Thyroid gland (tissue), 4 donors: ENCODE data around the gene TMEM120B. TPM values are rescaled to one million over a fixed set of nuclear protein-coding genes. Genes with fewer than 3 reads are reported as not detected.
A peak's percentile ranks its signal among the peaks of the same experiment; 100 is the strongest.
"Not testable (repeated sequence)": the region's sequence is repeated elsewhere in the genome, so short reads cannot be mapped to it uniquely, and the experiment has no call there.

ENCODE experiments used
- DNase-seq, 2 donors: peaks; one replicate each; pipeline ENCODE4 v3.0.0-alpha.2; 2019
- H3K27ac ChIP-seq, 3 donors: fragments of 200-600 bp; sonication (generic); 1 replicate in 2 of 3; 2 replicates in 1 of 3; pipeline ENCODE4 v1.5.1; 2016 to 2019; ENCODE audit warnings: mild to moderate bottlenecking in 1 of 3, moderate library complexity in 1 of 3
- H3K27me3 ChIP-seq: fragments of 200-600 bp; sonication (generic); one replicate; pipeline ENCODE4 v1.5.1; 2019
- H3K36me3 ChIP-seq, 2 donors: fragments of 200-600 bp; sonication (generic); one replicate each; pipeline ENCODE4 v1.5.1; 2016 to 2019
- H3K4me1 ChIP-seq, 2 donors: fragments of 200-600 bp; sonication (generic); one replicate each; pipeline ENCODE4 v1.5.1; 2017 to 2019
- H3K4me3 ChIP-seq, 3 donors: fragments of 200-600 bp; sonication (generic); replicated peaks in 1 of 3; 1 replicate in 2 of 3; 2 replicates in 1 of 3; pipeline ENCODE4 v1.5.1; 2016; ENCODE audit warnings: mild to moderate bottlenecking in 1 of 3
- H3K9me3 ChIP-seq: fragments of 200-600 bp; sonication (generic); one replicate; pipeline ENCODE4 v1.5.1; 2017
- CTCF ChIP-seq, 6 experiments: fragments of 200-600 bp in 3 of 6; fragments of 450-650 bp in 3 of 6; sonication (generic) in 3 of 6; IDR thresholded peaks; one replicate each; pipeline ENCODE4 v1.5.1; 2016 to 2019; ENCODE audit warnings: antibody characterized with exemption in 6 of 6, mild to moderate bottlenecking in 2 of 6, inconsistent platforms in 1 of 6, moderate library complexity in 1 of 6
- POLR2A ChIP-seq, 2 donors: fragments of 450-650 bp; IDR thresholded peaks; one replicate each; pipeline ENCODE4 v1.6.1; 2017; ENCODE audit warnings: antibody characterized with exemption in 2 of 2, mild to moderate bottlenecking in 2 of 2, moderate library complexity in 1 of 2
- WGBS, 2 donors: methylation state at CpG; one replicate each; pipeline ENCODE4 v1.1.5; 2017; 5-methylcytosine and 5-hydroxymethylcytosine counted together
- intact Hi-C: fragments of 100-400 bp; cut with DNase I; formaldehyde crosslinking; loops from one replicate; pipeline ENCODE4 v1.15.1; 2023
- total RNA-seq, 4 donors: library from RNA; depleted of rRNA; stranded (reverse); fragments of >200 nt; gene quantifications; one replicate each; pipeline ENCODE4 v1.2.3, GENCODE V29; 2016

The TMEM120B gene
- total RNA-seq, 4 donors from 2014 or later: 12.5 to 15.4 (median 14.2) TPM

DNA sequence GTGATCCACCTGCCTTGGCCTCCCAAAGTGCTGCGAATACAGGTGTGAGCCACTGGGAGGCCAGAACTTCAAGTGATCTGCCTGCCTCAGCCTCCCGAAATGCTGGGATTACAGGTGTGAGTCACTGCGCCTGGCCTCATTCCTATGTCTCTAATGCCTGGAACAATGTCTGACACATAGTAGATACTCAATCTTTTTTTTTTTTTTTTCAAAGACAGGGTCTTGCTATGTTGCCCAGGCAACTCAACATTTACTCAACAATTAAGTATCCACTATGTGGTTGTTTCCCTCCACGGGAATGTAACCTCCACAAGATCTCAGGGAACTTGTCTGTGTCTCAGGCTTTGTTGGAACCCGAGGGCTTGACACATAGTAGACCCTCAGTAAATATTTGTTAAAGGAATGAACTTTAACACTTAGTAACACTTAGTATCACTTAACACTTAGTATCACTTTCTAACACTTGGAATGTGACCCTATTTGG lies 3.0 kb upstream of the TMEM120B start:
- WGBS, 2 donors: 85 to 86% methylated on average over 5 of the region's 5 CpGs
- Histone ChIP-seq H3K9me3 (no peaks in the 10 kb centered on the region), H3K4me1 (peaks cover 11 to 14% of the 10 kb centered on the region in 2 donors), H3K27ac (peak overlapping the region in 1 of 3 donors; percentile 23), H3K36me3 (no peaks in the 10 kb centered on the region), H3K27me3 (no peaks in the 10 kb centered on the region), H3K4me3 (no peak overlapping the region)
- intact Hi-C loops: no loop called here
- no peak for DNase-seq
- no peak for TF ChIP-seq POLR2A (IDR thresholded peaks at IDR 0.05)
- no peak for TF ChIP-seq CTCF (IDR thresholded peaks at IDR 0.05)

DNA sequence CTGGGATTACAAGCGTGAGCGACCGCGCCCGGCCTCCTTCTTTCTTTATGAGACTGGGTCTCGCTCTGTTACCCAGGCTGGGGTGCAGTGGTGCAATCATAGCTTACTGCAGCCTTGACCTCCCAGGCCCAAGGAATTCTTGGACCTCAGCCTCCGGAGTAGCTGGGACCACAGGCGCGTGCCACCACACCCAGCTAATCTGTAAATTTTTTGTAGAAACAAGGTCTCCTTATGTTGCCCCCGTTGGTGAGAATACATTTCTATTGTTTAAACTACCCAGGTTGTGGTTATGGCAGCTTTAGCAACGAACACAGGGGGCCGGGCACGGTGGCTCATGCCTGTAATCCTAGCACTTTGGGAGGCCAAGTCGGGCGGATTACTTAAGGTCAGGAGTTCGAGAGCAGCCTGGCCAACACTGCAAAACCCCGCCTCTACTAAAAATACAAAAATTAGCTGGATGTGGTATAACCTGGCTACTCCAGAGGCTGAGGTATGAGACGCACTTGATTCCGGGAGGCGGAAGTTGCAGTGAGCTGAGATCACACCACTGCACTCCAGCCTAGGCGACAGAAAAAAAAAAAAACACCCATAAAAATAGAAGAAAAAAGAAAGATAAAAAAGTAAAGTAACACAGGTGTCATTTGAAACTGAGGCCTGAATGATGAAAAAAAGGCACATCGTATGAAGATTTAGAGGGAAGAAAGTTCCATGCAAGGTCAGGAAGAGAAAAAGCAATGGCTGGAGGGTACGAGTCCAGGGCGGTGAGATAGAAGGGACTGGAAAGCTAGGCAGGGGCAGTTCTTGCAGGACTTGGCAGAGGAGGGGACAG lies 977 bp upstream of the TMEM120B start:
- no peaks in the 10 kb centered on the region for H3K9me3 ChIP-seq
- 55 to 58% methylated on average over 24 of the region's 24 CpGs for WGBS, 2 donors
- intact Hi-C loops: no loop called here
- TF ChIP-seq CTCF (IDR thresholded peaks at IDR 0.05): no peak
- TF ChIP-seq POLR2A (IDR thresholded peaks at IDR 0.05): no peak
- H3K27ac ChIP-seq: peak overlapping the region; percentile 81 to 91 (median 82)
- H3K4me3 ChIP-seq: peak overlapping the region; percentile 67 to 82 (median 81)
- no peaks in the 10 kb centered on the region for H3K36me3 ChIP-seq
- DNase-seq: peak; percentile 58 to 61
- peaks cover 11 to 14% of the 10 kb centered on the region in 2 donors for H3K4me1 ChIP-seq
- no peaks in the 10 kb centered on the region for H3K27me3 ChIP-seq

- DNase-seq: peak; percentile 43 to 50
- Histone ChIP-seq H3K27ac (peak overlapping the region; percentile 81 to 91 (median 82)), H3K4me1 (peaks cover 11 to 14% of the 10 kb centered on the region in 2 donors), H3K27me3 (no peaks in the 10 kb centered on the region), H3K9me3 (no peaks in the 10 kb centered on the region), H3K4me3 (peak overlapping the region; percentile 67 to 82 (median 81)), H3K36me3 (no peaks in the 10 kb centered on the region)
- WGBS, 2 donors: 0 to 1% methylated on average over 9 to 16 of the region's 16 CpGs
- intact Hi-C loops: no loop called here
- TF ChIP-seq CTCF (IDR thresholded peaks at IDR 0.05): no peak
- TF ChIP-seq POLR2A (IDR thresholded peaks at IDR 0.05): no peak
These were observed 427 bp upstream of the TMEM120B start for GRCh38 chr12:121712190-121712460.

DNA sequence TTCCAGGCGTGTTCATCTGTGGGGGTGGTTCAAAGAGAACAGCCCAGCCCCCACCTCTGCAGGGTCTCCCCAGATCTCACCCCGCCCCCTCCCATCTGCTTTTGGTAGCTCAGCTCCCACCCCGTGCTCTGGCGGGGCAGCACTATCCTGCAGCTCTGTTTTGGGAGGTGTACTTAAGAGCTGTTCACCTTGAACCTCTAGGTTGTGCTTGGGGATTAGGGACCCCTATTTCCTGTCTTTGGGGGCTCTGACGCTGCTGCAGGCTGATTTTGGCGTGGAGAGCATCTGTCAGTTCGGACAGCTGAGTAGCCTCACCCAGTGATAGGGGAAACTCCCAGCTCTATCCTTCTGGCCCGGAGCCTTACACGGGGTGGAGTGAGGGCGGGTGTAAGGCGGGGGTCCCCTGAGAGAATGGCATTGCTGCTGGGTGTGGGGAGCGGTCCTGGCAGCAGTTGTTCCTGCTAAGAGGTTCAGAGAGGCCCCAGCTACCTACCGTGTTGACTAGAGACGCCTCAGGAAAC lies 765 bp downstream of the TMEM120B start:
- Histone ChIP-seq H3K9me3 (no peaks in the 10 kb centered on the region), H3K4me1 (peaks cover 11 to 14% of the 10 kb centered on the region in 2 donors), H3K4me3 (peak overlapping the region; percentile 47 to 85 (median 81)), H3K27ac (peak overlapping the region in 2 of 3 donors; percentile 35 to 41), H3K27me3 (no peaks in the 10 kb centered on the region), H3K36me3 (no peaks in the 10 kb centered on the region)
- TF ChIP-seq POLR2A (IDR thresholded peaks at IDR 0.05) (no peak), CTCF (IDR thresholded peaks at IDR 0.05) (no peak)
- 11 to 23% methylated on average over 2 to 9 of the region's 14 CpGs for WGBS, 2 donors
- intact Hi-C loops: no loop called here
- peak in 1 of 2 donors; percentile 22 for DNase-seq

DNA sequence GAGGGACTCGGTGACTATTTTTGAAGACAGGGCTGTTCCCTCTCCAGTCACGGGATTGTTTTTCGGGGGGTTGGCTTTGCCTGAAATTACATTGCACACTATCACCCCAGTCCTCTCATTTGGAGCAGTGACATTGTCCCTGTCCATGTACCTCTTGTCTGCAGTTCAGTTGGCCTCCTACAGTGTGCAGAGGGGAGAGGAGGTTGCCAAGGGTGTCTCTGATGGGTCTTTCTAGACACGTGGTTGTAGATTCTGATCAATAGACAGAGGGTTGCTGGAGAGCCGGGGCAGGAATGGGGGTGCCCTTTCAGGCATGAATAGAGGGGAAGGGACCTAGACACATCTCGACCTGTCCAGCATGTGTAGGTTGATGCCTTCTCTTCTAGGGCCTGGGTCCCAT lies 1.2 kb downstream of the TMEM120B start:
- H3K9me3 ChIP-seq: no peaks in the 10 kb centered on the region
- H3K27me3 ChIP-seq: no peaks in the 10 kb centered on the region
- DNase-seq: no peak
- WGBS, 2 donors: 65% methylated on average over 6 of the region's 6 CpGs
- intact Hi-C loops: no loop called here
- H3K4me1 ChIP-seq: peaks cover 11 to 14% of the 10 kb centered on the region in 2 donors
- H3K36me3 ChIP-seq: no peaks in the 10 kb centered on the region
- no peak overlapping the region for H3K4me3 ChIP-seq
- no peak for TF ChIP-seq POLR2A (IDR thresholded peaks at IDR 0.05)
- TF ChIP-seq CTCF (IDR thresholded peaks at IDR 0.05): no peak
- H3K27ac ChIP-seq: no peak overlapping the region

- H3K27me3 ChIP-seq, DNase-seq, H3K9me3 ChIP-seq, H3K36me3 ChIP-seq, H3K27ac ChIP-seq, H3K4me3 ChIP-seq, intact Hi-C loops: not testable (repeated sequence)
- WGBS, 2 donors: 94 to 98% methylated on average over 7 of the region's 7 CpGs
- H3K4me1 ChIP-seq: peaks cover 11 to 14% of the 10 kb centered on the region in 2 donors
These were observed 2.5 kb downstream of the TMEM120B start for GRCh38 chr12:121715055-121715454.
